HUDEP-2 (cell line): ENCODE results near the gene C1orf21.
"Not testable (repeated sequence)": the region's sequence is repeated elsewhere in the genome, so short reads cannot be mapped to it uniquely, and the experiment has no call there.

Experiments
- DNase-seq, 76 experiments: peaks; one replicate each; lab custom pipeline; 2025; ENCODE audit not compliant: unreplicated experiment in 76 of 76; lab: John Stamatoyannopoulos, UW

Gene C1orf21

GRCh38 chr1:184386312-184387068 lies at the start of gene C1orf21:
Gene C1orf21 (plus strand): TSS chr1:184387029. CDS start chr1:184477510, 90,481 bp downstream.
- peak in 47 of 76 experiments; percentile 2 to 58 (median 33) for DNase-seq

GRCh38 chr1:184337865-184338264 lies 49.0 kb upstream of the C1orf21 start:
- not testable (repeated sequence) for DNase-seq

GRCh38 chr1:184340984-184341383 lies 45.8 kb upstream of the C1orf21 start:
- DNase-seq: no peak

- peak in 11 of 76 experiments; percentile 1 to 42 (median 20) for DNase-seq
These were observed 36.3 kb upstream of the C1orf21 start for GRCh38 chr1:184350573-184350972.

- DNase-seq: no peak
These were observed 35.3 kb upstream of the C1orf21 start for GRCh38 chr1:184351416-184351975.

GRCh38 chr1:184352776-184353175 lies 34.1 kb upstream of the C1orf21 start:
- DNase-seq: no peak

- DNase-seq: no peak
These were observed 32.1 kb upstream of the C1orf21 start for GRCh38 chr1:184354719-184355118.

GRCh38 chr1:184356891-184357290 lies 29.9 kb upstream of the C1orf21 start:
- DNase-seq: no peak

- DNase-seq: no peak
These were observed 28.6 kb upstream of the C1orf21 start for GRCh38 chr1:184358256-184358655.

GRCh38 chr1:184359909-184360308 lies 26.9 kb upstream of the C1orf21 start:
- no peak for DNase-seq

GRCh38 chr1:184362876-184363275 lies 24.0 kb upstream of the C1orf21 start:
- no peak for DNase-seq

- no peak for DNase-seq
These were observed 21.1 kb upstream of the C1orf21 start for GRCh38 chr1:184365699-184366098.

GRCh38 chr1:184366997-184367396 lies 19.8 kb upstream of the C1orf21 start:
- no peak for DNase-seq

GRCh38 chr1:184367427-184368038 lies 19.3 kb upstream of the C1orf21 start:
- DNase-seq: no peak

GRCh38 chr1:184368354-184368753 lies 18.5 kb upstream of the C1orf21 start:
- DNase-seq: no peak

GRCh38 chr1:184370850-184371249 lies 16.0 kb upstream of the C1orf21 start:
- DNase-seq: no peak

GRCh38 chr1:184373155-184373554 lies 13.7 kb upstream of the C1orf21 start:
- DNase-seq: no peak

GRCh38 chr1:184376369-184376768 lies 10.5 kb upstream of the C1orf21 start:
- DNase-seq: no peak

GRCh38 chr1:184379111-184379752 lies 7.6 kb upstream of the C1orf21 start:
- no peak for DNase-seq

GRCh38 chr1:184380468-184380867 lies 6.4 kb upstream of the C1orf21 start:
- no peak for DNase-seq

- DNase-seq: no peak
These were observed 3.0 kb upstream of the C1orf21 start for GRCh38 chr1:184383772-184384323.
